DOHH2 (cell line): ENCODE data around the gene TBC1D10A.

ENCODE experiments used
- H3F3A ChIP-seq: fragments of 200-600 bp; sonication (generic), shearing (Covaris generic); 2 replicates; pipeline ENCODE4 v1.6.0; 2016; ENCODE audit warnings: antibody characterized with exemption, mild to moderate bottlenecking; ENCODE audit not compliant: control insufficient read depth, insufficient read depth
- H3K27ac ChIP-seq: fragments of 200-600 bp; sonication (generic); 2 replicates; pipeline ENCODE4 v1.5.1; 2014; ENCODE audit warnings: low read depth, mild to moderate bottlenecking, low read length, moderate library complexity
- H3K27me3 ChIP-seq: fragments of 200-600 bp; sonication (generic); 2 replicates; pipeline ENCODE4 v1.6.1; 2014; ENCODE audit warnings: mild to moderate bottlenecking, low read length, mixed read lengths; ENCODE audit not compliant: control insufficient read depth
- H3K36me3 ChIP-seq: fragments of 200-600 bp; sonication (generic); 2 replicates; pipeline ENCODE4 v1.6.1; 2014; ENCODE audit warnings: mild to moderate bottlenecking, low read length, moderate library complexity, mixed read lengths; ENCODE audit not compliant: control insufficient read depth
- H3K4me1 ChIP-seq: fragments of 200-600 bp; sonication (generic); 2 replicates; pipeline ENCODE4 v1.6.1; 2014; ENCODE audit warnings: mild to moderate bottlenecking, low read length, mixed read lengths; ENCODE audit not compliant: control insufficient read depth
- H3K4me2 ChIP-seq: fragments of 200-600 bp; sonication (generic); 2 replicates; pipeline ENCODE4 v1.6.0; 2014; ENCODE audit warnings: mild to moderate bottlenecking, low read length, moderate library complexity
- H3K4me3 ChIP-seq: fragments of 200-600 bp; sonication (generic); 2 replicates; pipeline ENCODE4 v1.5.1; 2014; ENCODE audit warnings: mild to moderate bottlenecking, low read length, mixed read lengths
- H3K79me2 ChIP-seq: fragments of 200-600 bp; sonication (generic); 2 replicates; pipeline ENCODE4 v1.6.1; 2014; ENCODE audit warnings: mild to moderate bottlenecking, low read length, mixed read lengths; ENCODE audit not compliant: control insufficient read depth
- H3K9me2 ChIP-seq: fragments of 200-600 bp; sonication (generic); replicated peaks from 2 replicates; pipeline ENCODE4 v1.6.1; 2014; ENCODE audit warnings: mild to moderate bottlenecking, low read length, mixed read lengths; ENCODE audit not compliant: control insufficient read depth
- H3K9me3 ChIP-seq: fragments of 200-600 bp; sonication (generic); 2 replicates; pipeline ENCODE4 v1.6.1; 2014; ENCODE audit warnings: antibody characterized with exemption, low read length, mixed read lengths; ENCODE audit not compliant: control insufficient read depth, insufficient read depth
- H4K20me1 ChIP-seq: fragments of 200-600 bp; sonication (generic); 2 replicates; pipeline ENCODE4 v1.6.0; 2014; ENCODE audit warnings: low read depth, mild to moderate bottlenecking, antibody characterized with exemption, low read length, moderate library complexity; ENCODE audit not compliant: control insufficient read depth, insufficient read depth
- CTCF ChIP-seq: fragments of 200-600 bp; sonication (generic); IDR thresholded peaks from one replicate; pipeline ENCODE4 v1.5.1; 2014; ENCODE audit warnings: antibody characterized with exemption, mild to moderate bottlenecking, low read depth, low read length; ENCODE audit not compliant: poor library complexity, severe bottlenecking
- EZH2phosphoT487 ChIP-seq: fragments of 200-600 bp; sonication (generic); IDR thresholded peaks from 2 replicates; pipeline ENCODE4 v1.6.1; 2017; ENCODE audit warnings: borderline replicate concordance, mild to moderate bottlenecking, antibody characterized with exemption, low read length, moderate library complexity, mixed read lengths

TBC1D10A gene

GRCh38 chr22:30250661-30251267 is 76.0 kb downstream of the TBC1D10A start:
- Histone ChIP-seq H3K4me3 (no peak overlapping the region), H3F3A (no peaks in the 10 kb centered on the region), H3K27ac (no peak overlapping the region)

GRCh38 chr22:30250039-30250565 is 76.6 kb downstream of the TBC1D10A start:
- peaks cover 24% of the 10 kb centered on the region for H3K27me3 ChIP-seq
- H3K4me3 ChIP-seq: no peak overlapping the region
- no peaks in the 10 kb centered on the region for H4K20me1 ChIP-seq
- TF ChIP-seq CTCF: no peak
- TF ChIP-seq EZH2phosphoT487: no peak
- no peaks in the 10 kb centered on the region for H3K9me2 ChIP-seq
- H3K4me1 ChIP-seq: no peaks in the 10 kb centered on the region
- H3F3A ChIP-seq: no peaks in the 10 kb centered on the region
- no peak overlapping the region for H3K27ac ChIP-seq
- H3K9me3 ChIP-seq: no peaks in the 10 kb centered on the region
- no peak overlapping the region for H3K4me2 ChIP-seq
- no peaks in the 10 kb centered on the region for H3K79me2 ChIP-seq
- H3K36me3 ChIP-seq: no peaks in the 10 kb centered on the region

More at GRCh38 chr22:30250661-30251267, 76.0 kb downstream of the TBC1D10A start:
- H3K27me3 ChIP-seq: peaks cover 20% of the 10 kb centered on the region
- H3K36me3 ChIP-seq: no peaks in the 10 kb centered on the region
- H4K20me1 ChIP-seq: no peaks in the 10 kb centered on the region
- no peak overlapping the region for H3K4me2 ChIP-seq
- H3K79me2 ChIP-seq: no peaks in the 10 kb centered on the region
- H3K9me2 ChIP-seq: no peaks in the 10 kb centered on the region
- no peaks in the 10 kb centered on the region for H3K9me3 ChIP-seq
- no peak for TF ChIP-seq CTCF
- no peak for TF ChIP-seq EZH2phosphoT487
- no peaks in the 10 kb centered on the region for H3K4me1 ChIP-seq

- Histone ChIP-seq H3K4me2 (no peak overlapping the region), H4K20me1 (no peaks in the 10 kb centered on the region), H3K27me3 (peaks cover 29% of the 10 kb centered on the region)
These were observed 77.4 kb downstream of the TBC1D10A start for GRCh38 chr22:30249049-30250038.

More at GRCh38 chr22:30249049-30250038, 77.4 kb downstream of the TBC1D10A start:
- H3K9me2 ChIP-seq: no peaks in the 10 kb centered on the region
- no peaks in the 10 kb centered on the region for H3K79me2 ChIP-seq
- no peaks in the 10 kb centered on the region for H3K4me1 ChIP-seq
- no peaks in the 10 kb centered on the region for H3F3A ChIP-seq
- no peak overlapping the region for H3K27ac ChIP-seq
- TF ChIP-seq CTCF: no peak
- no peak for TF ChIP-seq EZH2phosphoT487
- no peaks in the 10 kb centered on the region for H3K9me3 ChIP-seq
- H3K4me3 ChIP-seq: no peak overlapping the region
- H3K36me3 ChIP-seq: no peaks in the 10 kb centered on the region
